PC-3 (cell line): ENCODE results near the gene MED13L. TPM values are rescaled to one million over a fixed set of nuclear protein-coding genes. Genes with fewer than 3 reads are reported as not detected.

Source experiments
- ATAC-seq: fragments of 200-7000 bp; cut with Tn5 transposase; 2 replicates; pipeline ENCODE4 v1.9.1; 2020; ENCODE audit warnings: mild to moderate bottlenecking, moderate library complexity
- BruUV-seq: library from RNA; stranded (reverse); fragments of 400-500 nt; replicated peaks from 2 replicates; lab custom pipeline; 2021; lab: Mats Ljungman, UMichigan
- CTCF ChIA-PET: fragments of 300-600 bp; sonication (Branson Sonifier 250); formaldehyde crosslinking; loops from one replicate; lab custom pipeline; 2022; ENCODE audit warnings: antibody characterized with exemption; lab: Charles Lee
- POLR2A ChIA-PET: fragments of 300-600 bp; sonication (Branson Sonifier 250); formaldehyde crosslinking; loops from one replicate; lab custom pipeline; 2022; ENCODE audit warnings: antibody characterized with exemption; ENCODE audit not compliant: unreplicated experiment; lab: Charles Lee
- DNase-seq: peaks from one replicate; pipeline ENCODE4 v3.0.0-alpha.2; 2015
- H2AFZ ChIP-seq: fragments of 300-600 bp; sonication (generic); 2 replicates; pipeline ENCODE4 v1.6.0; 2016; ENCODE audit warnings: antibody characterized with exemption, low read length
- H3F3A ChIP-seq: fragments of 300-600 bp; sonication (generic); one replicate; pipeline ENCODE4 v1.6.0; 2017; ENCODE audit warnings: antibody characterized with exemption, low read length, control low read depth, mild to moderate bottlenecking; ENCODE audit not compliant: unreplicated experiment
- H3K27ac ChIP-seq: fragments of 300-600 bp; sonication (generic); 2 replicates; pipeline ENCODE4 v1.5.1; 2016; ENCODE audit warnings: mild to moderate bottlenecking, low read length
- H3K27me3 ChIP-seq: fragments of 300-600 bp; sonication (generic); 2 replicates; pipeline ENCODE4 v1.6.1; 2016; ENCODE audit warnings: low read length, mixed read lengths
- H3K36me3 ChIP-seq: fragments of 300-600 bp; sonication (generic); 2 replicates; pipeline ENCODE4 v1.6.1; 2016; ENCODE audit warnings: low read depth, mixed run types, low read length, mixed read lengths
- H3K4me1 ChIP-seq: fragments of 300-600 bp; sonication (generic); 2 replicates; pipeline ENCODE4 v1.5.1; 2016; ENCODE audit warnings: low read length; ENCODE audit not compliant: insufficient read depth
- H3K4me2 ChIP-seq: fragments of 300-600 bp; sonication (generic); 2 replicates; pipeline ENCODE4 v1.6.0; 2016; ENCODE audit warnings: low read length
- H3K4me3 ChIP-seq: fragments of 300-600 bp; sonication (generic); 2 replicates; pipeline ENCODE4 v1.5.1; 2016; ENCODE audit warnings: mild to moderate bottlenecking, low read length, mixed read lengths
- H3K79me2 ChIP-seq: fragments of 300-600 bp; sonication (generic); 2 replicates; pipeline ENCODE4 v1.6.1; 2017; ENCODE audit warnings: low read length, mixed read lengths
- H3K9ac ChIP-seq: fragments of 300-600 bp; sonication (generic); 2 replicates; pipeline ENCODE4 v1.6.0; 2016; ENCODE audit warnings: mild to moderate bottlenecking, low read length
- H3K9me2 ChIP-seq: fragments of 300-600 bp; sonication (generic); replicated peaks from 2 replicates; pipeline ENCODE4 v1.6.1; 2016; ENCODE audit warnings: mixed run types, low read length, mixed read lengths
- H3K9me3 ChIP-seq: fragments of 300-600 bp; sonication (generic); 2 replicates; pipeline ENCODE4 v1.6.1; 2016; ENCODE audit warnings: low read length, mixed read lengths
- H4K20me1 ChIP-seq: fragments of 300-600 bp; sonication (generic); 2 replicates; pipeline ENCODE4 v1.6.1; 2016; ENCODE audit warnings: low read length, mixed read lengths
- EZH2 ChIP-seq: fragments of 300-600 bp; sonication (generic); IDR thresholded peaks from one replicate; pipeline ENCODE4 v1.6.1; 2017; ENCODE audit warnings: antibody characterized with exemption, mild to moderate bottlenecking, low read length; ENCODE audit not compliant: unreplicated experiment
- EZH2phosphoT487 ChIP-seq: fragments of 300-600 bp; sonication (generic); IDR thresholded peaks from 2 replicates; pipeline ENCODE4 v1.6.1; 2018; ENCODE audit warnings: mild to moderate bottlenecking, antibody characterized with exemption, low read length, borderline replicate concordance
- intact Hi-C: fragments of 100-400 bp; cut with micrococcal nuclease; formaldehyde crosslinking; loops from 2 replicates; pipeline ENCODE4 v1.9.0; 2023
- total RNA-seq: library from RNA; depleted of rRNA; stranded (reverse); fragments of >200 nt; gene quantifications from 2 replicates; pipeline ENCODE4 v1.2.3, GENCODE V29; 2014
- TF ChIP-seq, protein P1 (sequence below): fragments of 300-600 bp; sonication (generic); conservative IDR thresholded peaks from 2 replicates; pipeline ENCODE4 v1.5.1; 2017; ENCODE audit warnings: antibody characterized with exemption, low read depth, mild to moderate bottlenecking, low read length

Gene MED13L
- total RNA-seq, 1 experiment from 2014 or later = 61.2 TPM

- H3K4me3 ChIP-seq = no peak overlapping the region
- H3F3A ChIP-seq = no peaks in the 10 kb centered on the region
- no peaks in the 10 kb centered on the region for H3K27me3 ChIP-seq
- H4K20me1 ChIP-seq = no peaks in the 10 kb centered on the region
- H3K79me2 ChIP-seq = no peaks in the 10 kb centered on the region
- ATAC-seq (no peak), DNase-seq (no peak)
- BruUV-seq = no TSS peak
- 0 out of 2 replicates have a peak, but pooled peaks cover 8% of the 10 kb centered on the region for H3K9me3 ChIP-seq
- H3K9ac ChIP-seq = no peak overlapping the region
- no peak overlapping the region for H2AFZ ChIP-seq
- no peaks in the 10 kb centered on the region for H3K36me3 ChIP-seq
- POLR2A ChIA-PET = no interaction called here
- H3K9me2 ChIP-seq = no peaks in the 10 kb centered on the region
- no peaks in the 10 kb centered on the region for H3K4me1 ChIP-seq
- intact Hi-C loops = no loop called here
- TF ChIP-seq EZH2 = no peak
- TF ChIP-seq, protein P1, sequence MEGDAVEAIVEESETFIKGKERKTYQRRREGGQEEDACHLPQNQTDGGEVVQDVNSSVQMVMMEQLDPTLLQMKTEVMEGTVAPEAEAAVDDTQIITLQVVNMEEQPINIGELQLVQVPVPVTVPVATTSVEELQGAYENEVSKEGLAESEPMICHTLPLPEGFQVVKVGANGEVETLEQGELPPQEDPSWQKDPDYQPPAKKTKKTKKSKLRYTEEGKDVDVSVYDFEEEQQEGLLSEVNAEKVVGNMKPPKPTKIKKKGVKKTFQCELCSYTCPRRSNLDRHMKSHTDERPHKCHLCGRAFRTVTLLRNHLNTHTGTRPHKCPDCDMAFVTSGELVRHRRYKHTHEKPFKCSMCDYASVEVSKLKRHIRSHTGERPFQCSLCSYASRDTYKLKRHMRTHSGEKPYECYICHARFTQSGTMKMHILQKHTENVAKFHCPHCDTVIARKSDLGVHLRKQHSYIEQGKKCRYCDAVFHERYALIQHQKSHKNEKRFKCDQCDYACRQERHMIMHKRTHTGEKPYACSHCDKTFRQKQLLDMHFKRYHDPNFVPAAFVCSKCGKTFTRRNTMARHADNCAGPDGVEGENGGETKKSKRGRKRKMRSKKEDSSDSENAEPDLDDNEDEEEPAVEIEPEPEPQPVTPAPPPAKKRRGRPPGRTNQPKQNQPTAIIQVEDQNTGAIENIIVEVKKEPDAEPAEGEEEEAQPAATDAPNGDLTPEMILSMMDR = no peak
- TF ChIP-seq EZH2phosphoT487 = no peak
- no peak overlapping the region for H3K27ac ChIP-seq
- CTCF ChIA-PET = interaction anchor here (0.6 kb wide), 1 partner anchor 1281 kb away, joined by 3 read pairs; no protein-coding TSS in a partner anchor
- no peak overlapping the region for H3K4me2 ChIP-seq
Observed at GRCh38 chr12:115936997-115937916, 340.2 kb downstream of the MED13L start.

DNA sequence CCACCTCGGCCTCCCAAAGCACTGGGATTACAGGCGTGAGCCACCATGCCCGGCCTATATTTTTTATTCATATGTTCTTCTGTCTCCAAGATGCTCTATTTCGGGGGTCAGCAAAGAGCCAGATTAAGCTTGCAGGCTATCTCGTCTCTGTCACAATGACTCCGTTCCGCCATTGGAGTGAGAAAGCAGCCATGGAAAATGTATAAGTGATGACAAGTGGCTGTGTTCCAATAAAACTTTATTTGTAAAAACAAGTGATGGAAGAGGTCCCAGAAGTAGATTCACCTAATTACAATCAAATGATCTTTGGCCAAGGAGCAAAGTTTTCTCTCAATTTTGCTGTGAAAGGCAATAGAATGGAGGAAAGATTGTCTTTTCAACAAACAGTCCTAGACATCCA is 342.6 kb downstream of the MED13L start:
- Histone ChIP-seq H4K20me1 (no peaks in the 10 kb centered on the region), H3K27me3 (no peaks in the 10 kb centered on the region), H2AFZ (no peak overlapping the region), H3K9me2 (no peaks in the 10 kb centered on the region), H3K9me3 (0 out of 2 replicates have a peak, but pooled peaks cover 8% of the 10 kb centered on the region), H3K36me3 (no peaks in the 10 kb centered on the region), H3K4me2 (no peak overlapping the region), H3K4me3 (no peak overlapping the region), H3K9ac (no peak overlapping the region), H3K27ac (no peak overlapping the region), H3F3A (no peaks in the 10 kb centered on the region), H3K79me2 (no peaks in the 10 kb centered on the region), H3K4me1 (no peaks in the 10 kb centered on the region)
- TF ChIP-seq, protein P1 = no peak
- TF ChIP-seq EZH2 (no peak), EZH2phosphoT487 (no peak)
- no TSS peak for BruUV-seq
- DNase-seq = no peak
- CTCF ChIA-PET = no interaction called here
- POLR2A ChIA-PET = no interaction called here
- no peak for ATAC-seq
- intact Hi-C loops = no loop called here

DNA sequence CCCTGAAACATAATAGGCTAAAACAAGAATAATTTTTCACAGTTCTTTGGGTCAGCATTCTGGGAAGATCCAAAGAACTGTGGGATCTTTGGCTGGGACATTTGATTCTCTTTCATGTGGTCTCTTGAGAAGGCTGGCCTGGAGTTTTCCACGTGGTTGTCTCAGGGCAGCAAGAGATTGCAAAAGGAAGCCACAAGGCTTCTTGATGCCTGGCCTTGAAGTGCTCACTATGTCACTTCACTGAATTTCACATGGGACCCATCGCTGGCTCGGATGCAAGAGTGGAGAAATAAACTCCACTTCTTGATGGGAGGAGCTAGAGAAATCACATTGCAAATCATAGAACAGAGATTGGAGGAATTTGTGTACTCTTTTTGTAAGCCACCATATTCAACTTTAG is 343.4 kb downstream of the MED13L start:
- Histone ChIP-seq H3K4me2 (no peak overlapping the region), H3K27ac (no peak overlapping the region), H2AFZ (no peak overlapping the region), H3K4me1 (no peaks in the 10 kb centered on the region), H3K36me3 (no peaks in the 10 kb centered on the region), H3K4me3 (no peak overlapping the region), H3K79me2 (no peaks in the 10 kb centered on the region), H3K9me2 (no peaks in the 10 kb centered on the region), H4K20me1 (no peaks in the 10 kb centered on the region), H3K9ac (no peak overlapping the region), H3K27me3 (no peaks in the 10 kb centered on the region), H3K9me3 (0 out of 2 replicates have a peak, but pooled peaks cover 6% of the 10 kb centered on the region), H3F3A (no peaks in the 10 kb centered on the region)
- ChIA-PET POLR2A (no interaction called here), CTCF (no interaction called here)
- TF ChIP-seq, protein P1 = no peak
- TF ChIP-seq EZH2phosphoT487 = no peak
- TF ChIP-seq EZH2 = no peak
- intact Hi-C loops = no loop called here
- BruUV-seq = no TSS peak
- DNase-seq = no peak
- ATAC-seq = no peak
